Endometrial microvascular endothelial cells (primary cell): ENCODE measurements around the gene NMBR. TPM values are rescaled to one million over a fixed set of nuclear protein-coding genes. Genes with fewer than 3 reads are reported as not detected.

Experiments
- total RNA-seq: library from RNA; depleted of rRNA; stranded (reverse); fragments of >200 nt; gene quantifications from one replicate; pipeline ENCODE4 v1.2.3, GENCODE V29; 2015; ENCODE audit errors: inconsistent ontology term

The NMBR gene
- total RNA-seq, 1 donor from 2014 or later = not detected

Other genes with a start within 250 kb of the NMBR start
- gene GJE1, start 14.2 kb downstream of the NMBR start, total RNA-seq = not detected
- 59.7 TPM for gene VTA1, start 141 bp upstream of the NMBR start, total RNA-seq
- 219 TPM for gene ADGRG6, start 154.9 kb upstream of the NMBR start, total RNA-seq